ENCODE data around the gene AP5M1. TPM values are rescaled to one million over a fixed set of nuclear protein-coding genes. Genes with fewer than 3 reads are reported as not detected.
A peak's percentile ranks its signal among the peaks of the same experiment; 100 is the strongest.

The AP5M1 gene
- total and polyA plus RNA-seq, 2 of the 13 experiments (the other 11 are each of a cell fraction or from before 2014, with no cell fraction given): 14.8 to 35.0 TPM

DNA sequence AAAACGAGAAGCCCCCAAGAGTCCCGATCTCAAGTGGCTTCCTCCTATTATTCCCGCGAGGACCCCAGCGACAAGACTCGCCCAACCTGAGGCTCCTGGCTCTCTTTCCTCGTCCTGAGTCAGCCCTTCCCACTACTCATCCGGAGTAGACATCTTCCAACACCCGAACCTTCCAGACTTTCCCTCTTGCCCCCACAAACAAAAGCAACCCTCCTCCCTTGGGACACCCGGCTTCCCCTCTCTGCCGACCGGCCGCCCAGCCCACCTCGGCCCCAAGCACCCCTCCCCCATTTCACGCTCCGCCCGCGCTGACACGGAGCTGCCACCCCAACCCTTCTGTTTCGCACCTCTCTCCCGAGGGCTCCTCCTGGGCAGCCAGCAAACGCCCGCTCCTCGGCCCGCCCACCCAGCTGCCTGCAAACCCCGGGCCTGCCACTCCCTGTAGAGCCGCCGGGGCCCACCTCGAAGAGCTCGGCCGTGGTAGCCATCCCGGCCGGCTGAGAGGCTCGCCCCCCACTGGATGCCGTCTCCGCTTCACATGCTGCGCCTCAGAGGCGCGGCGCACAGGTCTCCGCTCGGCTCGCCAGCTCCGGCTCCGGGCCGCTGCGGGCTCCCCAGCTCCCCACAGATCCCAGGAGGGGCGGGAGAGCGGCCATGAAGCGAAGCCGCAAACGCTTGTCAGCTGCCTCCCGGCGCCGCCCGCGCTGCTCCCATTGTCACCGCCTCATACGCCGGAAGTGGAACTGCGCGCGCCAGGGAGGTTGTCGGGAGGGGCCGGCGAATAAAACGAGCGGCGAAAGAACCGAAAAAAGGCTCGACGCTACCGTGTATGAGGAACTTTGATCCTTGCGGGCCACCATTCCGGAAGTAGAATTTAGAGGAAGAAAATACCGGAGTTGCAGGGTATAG lies at the start of gene AP5M1, which contains the start of gene EXOC5 (continued):
- TF ChIP-seq CCAR2 (optimal IDR thresholded peaks at IDR 0.05; ENCODE audit: low read depth, low read length) (no peak), SMAD9 (CRISPR knock-in tag; IDR thresholded peaks at IDR 0.05) (no peak), NR1H2 (CRISPR knock-in tag; IDR thresholded peaks at IDR 0.05; ENCODE audit: borderline replicate concordance, low read depth) (peak; percentile 77; the same call in 1 of the 2 replicates), SRSF1 (optimal IDR thresholded peaks at IDR 0.05; ENCODE audit: low read depth, low read length) (no peak), REPIN1 (CRISPR knock-in tag; IDR thresholded peaks at IDR 0.05; ENCODE audit: borderline replicate concordance, low read depth) (peak; percentile 62; the same call in 1 of the 2 replicates)
- TF ChIP-seq, protein P1, sequence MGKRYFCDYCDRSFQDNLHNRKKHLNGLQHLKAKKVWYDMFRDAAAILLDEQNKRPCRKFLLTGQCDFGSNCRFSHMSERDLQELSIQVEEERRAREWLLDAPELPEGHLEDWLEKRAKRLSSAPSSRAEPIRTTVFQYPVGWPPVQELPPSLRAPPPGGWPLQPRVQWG (CRISPR knock-in tag; IDR thresholded peaks at IDR 0.05; ENCODE audit: borderline replicate concordance, low read depth): no peak
- TF ChIP-seq, protein P2, sequence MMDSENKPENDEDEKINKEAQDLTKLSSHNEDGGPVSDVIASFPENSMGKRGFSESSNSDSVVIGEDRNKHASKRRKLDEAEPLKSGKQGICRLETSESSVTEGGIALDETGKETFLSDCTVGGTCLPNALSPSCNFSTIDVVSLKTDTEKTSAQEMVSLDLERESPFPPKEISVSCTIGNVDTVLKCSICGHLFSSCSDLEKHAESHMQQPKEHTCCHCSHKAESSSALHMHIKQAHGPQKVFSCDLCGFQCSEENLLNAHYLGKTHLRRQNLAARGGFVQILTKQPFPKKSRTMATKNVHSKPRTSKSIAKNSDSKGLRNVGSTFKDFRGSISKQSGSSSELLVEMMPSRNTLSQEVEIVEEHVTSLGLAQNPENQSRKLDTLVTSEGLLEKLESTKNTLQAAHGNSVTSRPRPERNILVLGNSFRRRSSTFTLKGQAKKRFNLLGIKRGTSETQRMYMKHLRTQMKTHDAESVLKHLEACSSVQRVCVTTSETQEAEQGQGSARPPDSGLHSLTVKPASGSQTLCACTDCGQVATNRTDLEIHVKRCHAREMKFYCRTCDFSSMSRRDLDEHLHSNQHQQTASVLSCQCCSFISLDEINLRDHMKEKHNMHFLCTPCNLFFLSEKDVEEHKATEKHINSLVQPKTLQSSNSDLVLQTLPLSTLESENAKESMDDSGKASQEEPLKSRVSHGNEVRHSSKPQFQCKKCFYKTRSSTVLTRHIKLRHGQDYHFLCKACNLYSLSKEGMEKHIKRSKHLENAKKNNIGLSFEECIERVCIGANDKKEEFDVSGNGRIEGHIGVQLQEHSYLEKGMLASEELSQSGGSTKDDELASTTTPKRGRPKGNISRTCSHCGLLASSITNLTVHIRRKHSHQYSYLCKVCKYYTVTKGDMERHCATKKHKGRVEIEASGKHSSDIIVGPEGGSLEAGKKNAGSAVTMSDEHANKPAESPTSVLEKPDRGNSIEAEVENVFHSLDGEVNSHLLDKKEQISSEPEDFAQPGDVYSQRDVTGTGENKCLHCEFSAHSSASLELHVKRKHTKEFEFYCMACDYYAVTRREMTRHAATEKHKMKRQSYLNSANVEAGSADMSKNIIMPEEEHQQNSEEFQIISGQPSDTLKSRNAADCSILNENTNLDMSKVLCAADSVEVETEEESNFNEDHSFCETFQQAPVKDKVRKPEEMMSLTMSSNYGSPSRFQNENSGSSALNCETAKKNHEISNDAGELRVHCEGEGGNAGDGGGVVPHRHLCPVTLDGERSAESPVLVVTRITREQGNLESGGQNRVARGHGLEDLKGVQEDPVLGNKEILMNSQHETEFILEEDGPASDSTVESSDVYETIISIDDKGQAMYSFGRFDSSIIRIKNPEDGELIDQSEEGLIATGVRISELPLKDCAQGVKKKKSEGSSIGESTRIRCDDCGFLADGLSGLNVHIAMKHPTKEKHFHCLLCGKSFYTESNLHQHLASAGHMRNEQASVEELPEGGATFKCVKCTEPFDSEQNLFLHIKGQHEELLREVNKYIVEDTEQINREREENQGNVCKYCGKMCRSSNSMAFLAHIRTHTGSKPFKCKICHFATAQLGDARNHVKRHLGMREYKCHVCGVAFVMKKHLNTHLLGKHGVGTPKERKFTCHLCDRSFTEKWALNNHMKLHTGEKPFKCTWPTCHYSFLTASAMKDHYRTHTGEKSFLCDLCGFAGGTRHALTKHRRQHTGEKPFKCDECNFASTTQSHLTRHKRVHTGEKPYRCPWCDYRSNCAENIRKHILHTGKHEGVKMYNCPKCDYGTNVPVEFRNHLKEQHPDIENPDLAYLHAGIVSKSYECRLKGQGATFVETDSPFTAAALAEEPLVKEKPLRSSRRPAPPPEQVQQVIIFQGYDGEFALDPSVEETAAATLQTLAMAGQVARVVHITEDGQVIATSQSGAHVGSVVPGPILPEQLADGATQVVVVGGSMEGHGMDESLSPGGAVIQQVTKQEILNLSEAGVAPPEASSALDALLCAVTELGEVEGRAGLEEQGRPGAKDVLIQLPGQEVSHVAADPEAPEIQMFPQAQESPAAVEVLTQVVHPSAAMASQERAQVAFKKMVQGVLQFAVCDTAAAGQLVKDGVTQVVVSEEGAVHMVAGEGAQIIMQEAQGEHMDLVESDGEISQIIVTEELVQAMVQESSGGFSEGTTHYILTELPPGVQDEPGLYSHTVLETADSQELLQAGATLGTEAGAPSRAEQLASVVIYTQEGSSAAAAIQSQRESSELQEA (CRISPR knock-in tag; IDR thresholded peaks at IDR 0.05; ENCODE audit: not compliant biosample characterization): peak; percentile 65
- TF ChIP-seq, protein P3, sequence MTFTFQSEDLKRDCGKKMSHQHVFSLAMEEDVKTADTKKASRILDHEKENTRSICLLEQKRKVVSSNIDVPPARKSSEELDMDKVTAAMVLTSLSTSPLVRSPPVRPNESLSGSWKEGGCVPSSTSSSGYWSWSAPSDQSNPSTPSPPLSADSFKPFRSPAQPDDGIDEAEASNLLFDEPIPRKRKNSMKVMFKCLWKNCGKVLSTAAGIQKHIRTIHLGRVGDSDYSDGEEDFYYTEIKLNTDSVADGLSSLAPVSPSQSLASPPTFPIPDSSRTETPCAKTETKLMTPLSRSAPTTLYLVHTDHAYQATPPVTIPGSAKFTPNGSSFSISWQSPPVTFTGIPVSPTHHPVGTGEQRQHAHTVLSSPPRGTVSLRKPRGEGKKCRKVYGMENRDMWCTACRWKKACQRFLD (CRISPR knock-in tag; IDR thresholded peaks at IDR 0.05; ENCODE audit: borderline replicate concordance): no peak; the same call in 1 of the 2 replicates
- TF ChIP-seq, protein P4, sequence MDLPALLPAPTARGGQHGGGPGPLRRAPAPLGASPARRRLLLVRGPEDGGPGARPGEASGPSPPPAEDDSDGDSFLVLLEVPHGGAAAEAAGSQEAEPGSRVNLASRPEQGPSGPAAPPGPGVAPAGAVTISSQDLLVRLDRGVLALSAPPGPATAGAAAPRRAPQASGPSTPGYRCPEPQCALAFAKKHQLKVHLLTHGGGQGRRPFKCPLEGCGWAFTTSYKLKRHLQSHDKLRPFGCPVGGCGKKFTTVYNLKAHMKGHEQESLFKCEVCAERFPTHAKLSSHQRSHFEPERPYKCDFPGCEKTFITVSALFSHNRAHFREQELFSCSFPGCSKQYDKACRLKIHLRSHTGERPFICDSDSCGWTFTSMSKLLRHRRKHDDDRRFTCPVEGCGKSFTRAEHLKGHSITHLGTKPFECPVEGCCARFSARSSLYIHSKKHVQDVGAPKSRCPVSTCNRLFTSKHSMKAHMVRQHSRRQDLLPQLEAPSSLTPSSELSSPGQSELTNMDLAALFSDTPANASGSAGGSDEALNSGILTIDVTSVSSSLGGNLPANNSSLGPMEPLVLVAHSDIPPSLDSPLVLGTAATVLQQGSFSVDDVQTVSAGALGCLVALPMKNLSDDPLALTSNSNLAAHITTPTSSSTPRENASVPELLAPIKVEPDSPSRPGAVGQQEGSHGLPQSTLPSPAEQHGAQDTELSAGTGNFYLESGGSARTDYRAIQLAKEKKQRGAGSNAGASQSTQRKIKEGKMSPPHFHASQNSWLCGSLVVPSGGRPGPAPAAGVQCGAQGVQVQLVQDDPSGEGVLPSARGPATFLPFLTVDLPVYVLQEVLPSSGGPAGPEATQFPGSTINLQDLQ (CRISPR knock-in tag; IDR thresholded peaks at IDR 0.05): no peak
- TF ChIP-seq, protein P5, sequence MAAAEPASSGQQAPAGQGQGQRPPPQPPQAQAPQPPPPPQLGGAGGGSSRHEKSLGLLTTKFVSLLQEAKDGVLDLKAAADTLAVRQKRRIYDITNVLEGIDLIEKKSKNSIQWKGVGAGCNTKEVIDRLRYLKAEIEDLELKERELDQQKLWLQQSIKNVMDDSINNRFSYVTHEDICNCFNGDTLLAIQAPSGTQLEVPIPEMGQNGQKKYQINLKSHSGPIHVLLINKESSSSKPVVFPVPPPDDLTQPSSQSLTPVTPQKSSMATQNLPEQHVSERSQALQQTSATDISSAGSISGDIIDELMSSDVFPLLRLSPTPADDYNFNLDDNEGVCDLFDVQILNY (CRISPR knock-in tag; conservative IDR thresholded peaks at IDR 0.05): peak; percentile 63; the same call in 1 of the 2 replicates
- TF ChIP-seq, protein P6, sequence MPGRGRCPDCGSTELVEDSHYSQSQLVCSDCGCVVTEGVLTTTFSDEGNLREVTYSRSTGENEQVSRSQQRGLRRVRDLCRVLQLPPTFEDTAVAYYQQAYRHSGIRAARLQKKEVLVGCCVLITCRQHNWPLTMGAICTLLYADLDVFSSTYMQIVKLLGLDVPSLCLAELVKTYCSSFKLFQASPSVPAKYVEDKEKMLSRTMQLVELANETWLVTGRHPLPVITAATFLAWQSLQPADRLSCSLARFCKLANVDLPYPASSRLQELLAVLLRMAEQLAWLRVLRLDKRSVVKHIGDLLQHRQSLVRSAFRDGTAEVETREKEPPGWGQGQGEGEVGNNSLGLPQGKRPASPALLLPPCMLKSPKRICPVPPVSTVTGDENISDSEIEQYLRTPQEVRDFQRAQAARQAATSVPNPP (CRISPR knock-in tag; IDR thresholded peaks at IDR 0.05): no peak; the same call in 1 of the 2 replicates
